GM12872 (cell line): ENCODE data around the gene ANO2.

Experiments used
- CTCF ChIP-seq: IDR thresholded peaks from 3 replicates; pipeline ENCODE4 v1.5.1; 2011; ENCODE audit warnings: low read depth, mild to moderate bottlenecking, low read length, moderate library complexity; ENCODE audit not compliant: insufficient read depth

The ANO2 gene

DNA sequence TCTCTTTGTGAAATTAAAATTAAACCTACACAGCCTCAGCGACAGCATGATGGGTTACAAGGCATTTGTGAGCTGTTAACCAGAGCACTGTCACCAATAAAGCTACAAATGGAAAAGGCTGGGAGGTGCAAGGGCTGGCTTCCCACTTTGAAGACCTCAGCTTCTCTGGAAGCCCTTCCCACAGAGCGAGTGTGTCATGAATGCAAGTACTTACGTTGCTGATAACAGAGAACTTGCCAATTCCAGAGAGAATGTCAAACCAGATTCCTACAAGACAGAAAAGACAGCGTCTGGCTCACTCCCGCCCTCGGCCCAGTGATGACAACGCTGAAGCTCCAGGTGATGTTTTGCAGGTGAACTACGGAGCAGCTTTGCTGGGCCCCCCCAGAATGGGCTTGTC lies 367.3 kb downstream of the ANO2 start:
- TF ChIP-seq CTCF = no peak

DNA sequence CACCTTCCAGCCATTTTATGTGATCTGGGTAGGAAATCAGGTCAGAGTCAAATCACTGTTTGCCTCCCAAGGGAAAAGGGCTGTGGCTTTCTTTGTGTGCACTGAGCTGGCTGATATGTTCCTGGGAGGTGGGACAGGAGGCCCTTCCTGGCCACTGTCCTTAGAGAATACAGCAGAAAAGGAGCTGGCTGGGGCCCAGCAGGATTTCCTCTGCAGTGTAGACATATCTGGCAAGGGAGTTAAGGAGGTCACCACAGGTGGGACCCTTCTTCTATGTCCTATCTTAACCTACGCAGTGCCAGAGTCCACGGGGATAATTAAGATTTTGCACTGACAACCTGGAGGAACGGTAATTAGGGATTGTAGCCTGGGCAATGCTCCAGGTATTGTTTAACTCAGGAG lies 367.8 kb downstream of the ANO2 start:
- TF ChIP-seq CTCF = no peak

- no peak for TF ChIP-seq CTCF
Observed at GRCh38 chr12:5575987-5576386, 369.1 kb downstream of the ANO2 start.

GRCh38 chr12:5575232-5575631 lies 369.8 kb downstream of the ANO2 start:
- TF ChIP-seq CTCF = no peak

DNA sequence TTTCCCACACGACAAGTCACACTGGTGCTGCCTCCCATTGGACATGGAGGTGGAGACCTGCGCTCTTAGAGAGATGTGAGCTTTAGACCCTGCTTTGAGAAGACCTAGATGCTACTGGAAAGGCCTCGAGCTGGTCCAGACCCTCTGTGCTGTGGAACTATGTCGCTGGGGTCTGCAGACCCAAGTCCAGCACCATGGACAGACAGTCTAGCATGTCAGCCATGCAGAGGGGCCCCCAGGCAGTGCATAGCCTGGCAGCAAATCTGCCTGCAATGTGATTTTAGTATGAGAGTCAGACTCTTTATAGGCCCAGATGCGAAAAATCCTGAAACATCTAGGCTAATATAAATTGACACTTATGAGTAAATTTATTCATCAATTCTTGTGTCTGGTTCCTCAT lies 371.7 kb downstream of the ANO2 start:
- no peak for TF ChIP-seq CTCF

DNA sequence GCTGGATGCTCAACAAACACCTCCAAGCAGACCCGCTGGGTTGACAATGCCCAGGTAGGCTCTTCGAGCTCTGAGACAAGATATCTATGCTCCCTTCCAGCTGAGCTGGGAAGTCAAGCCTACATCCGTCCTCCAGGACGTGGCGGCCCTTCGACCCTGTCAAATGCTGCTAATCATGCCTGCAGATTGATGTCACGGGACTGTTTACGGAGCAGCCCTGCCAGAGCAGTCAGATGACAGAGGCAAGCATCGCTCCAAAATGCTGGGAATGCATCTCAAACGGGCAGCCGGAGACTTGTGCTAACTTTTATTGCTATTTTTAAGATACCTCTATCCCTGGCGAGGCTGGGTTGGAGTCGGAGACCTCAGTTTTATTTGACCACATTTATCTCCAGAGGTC lies 373.9 kb downstream of the ANO2 start:
- TF ChIP-seq CTCF = no peak

- TF ChIP-seq CTCF = no peak
Observed at GRCh38 chr12:5570416-5570815, 374.6 kb downstream of the ANO2 start.
